ENCODE results near the gene SNPH. TPM values are rescaled to one million over a fixed set of nuclear protein-coding genes. Genes with fewer than 3 reads are reported as not detected.

The SNPH gene
- total and polyA plus RNA-seq, 9 donors: 1.5 to 6.8 (median 3.4) TPM

DNA sequence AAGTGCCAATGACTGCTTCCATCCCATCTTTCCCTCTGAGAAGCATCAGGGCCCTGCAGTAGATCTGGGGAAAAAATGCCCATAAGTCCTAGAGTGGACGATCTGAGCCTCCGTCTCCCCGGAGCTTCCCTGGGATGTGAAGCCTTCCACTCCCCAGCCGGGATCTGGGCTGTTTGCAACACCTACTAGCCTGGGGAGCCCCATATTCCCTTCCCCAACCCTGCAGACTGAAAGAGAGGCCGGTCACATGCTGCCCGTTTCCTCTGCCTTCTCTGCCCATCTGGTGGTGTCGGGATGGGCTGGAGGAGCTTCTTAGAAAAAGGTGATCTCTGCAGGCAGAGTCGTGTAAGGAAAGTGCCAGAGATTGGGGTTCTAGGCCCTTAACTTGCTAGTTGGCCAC lies 1.1 kb downstream of the SNPH start:
- peak overlapping the region in 1 of 2 donors; percentile 43 for H3K27ac ChIP-seq
- no peak for DNase-seq
- no peaks in the 10 kb centered on the region for H3K36me3 ChIP-seq
- no peaks in the 10 kb centered on the region for H3K9me3 ChIP-seq
- intact Hi-C loops (cut with DNase I): no loop called here
- H3K27me3 ChIP-seq: no peaks in the 10 kb centered on the region
- peak overlapping the region; percentile 59 for H3K4me3 ChIP-seq
- H3K4me1 ChIP-seq (ENCODE audit: insufficient read depth): no peaks in the 10 kb centered on the region
- 70 to 73% (median 71%) methylated on average over 8 of the region's 8 CpGs for WGBS, 3 donors
- TF ChIP-seq POLR2A (IDR thresholded peaks at IDR 0.05): no peak
- TF ChIP-seq EP300 (IDR thresholded peaks at IDR 0.05): no peak
- TF ChIP-seq, protein P1, sequence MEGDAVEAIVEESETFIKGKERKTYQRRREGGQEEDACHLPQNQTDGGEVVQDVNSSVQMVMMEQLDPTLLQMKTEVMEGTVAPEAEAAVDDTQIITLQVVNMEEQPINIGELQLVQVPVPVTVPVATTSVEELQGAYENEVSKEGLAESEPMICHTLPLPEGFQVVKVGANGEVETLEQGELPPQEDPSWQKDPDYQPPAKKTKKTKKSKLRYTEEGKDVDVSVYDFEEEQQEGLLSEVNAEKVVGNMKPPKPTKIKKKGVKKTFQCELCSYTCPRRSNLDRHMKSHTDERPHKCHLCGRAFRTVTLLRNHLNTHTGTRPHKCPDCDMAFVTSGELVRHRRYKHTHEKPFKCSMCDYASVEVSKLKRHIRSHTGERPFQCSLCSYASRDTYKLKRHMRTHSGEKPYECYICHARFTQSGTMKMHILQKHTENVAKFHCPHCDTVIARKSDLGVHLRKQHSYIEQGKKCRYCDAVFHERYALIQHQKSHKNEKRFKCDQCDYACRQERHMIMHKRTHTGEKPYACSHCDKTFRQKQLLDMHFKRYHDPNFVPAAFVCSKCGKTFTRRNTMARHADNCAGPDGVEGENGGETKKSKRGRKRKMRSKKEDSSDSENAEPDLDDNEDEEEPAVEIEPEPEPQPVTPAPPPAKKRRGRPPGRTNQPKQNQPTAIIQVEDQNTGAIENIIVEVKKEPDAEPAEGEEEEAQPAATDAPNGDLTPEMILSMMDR (IDR thresholded peaks at IDR 0.05): no peak

DNA sequence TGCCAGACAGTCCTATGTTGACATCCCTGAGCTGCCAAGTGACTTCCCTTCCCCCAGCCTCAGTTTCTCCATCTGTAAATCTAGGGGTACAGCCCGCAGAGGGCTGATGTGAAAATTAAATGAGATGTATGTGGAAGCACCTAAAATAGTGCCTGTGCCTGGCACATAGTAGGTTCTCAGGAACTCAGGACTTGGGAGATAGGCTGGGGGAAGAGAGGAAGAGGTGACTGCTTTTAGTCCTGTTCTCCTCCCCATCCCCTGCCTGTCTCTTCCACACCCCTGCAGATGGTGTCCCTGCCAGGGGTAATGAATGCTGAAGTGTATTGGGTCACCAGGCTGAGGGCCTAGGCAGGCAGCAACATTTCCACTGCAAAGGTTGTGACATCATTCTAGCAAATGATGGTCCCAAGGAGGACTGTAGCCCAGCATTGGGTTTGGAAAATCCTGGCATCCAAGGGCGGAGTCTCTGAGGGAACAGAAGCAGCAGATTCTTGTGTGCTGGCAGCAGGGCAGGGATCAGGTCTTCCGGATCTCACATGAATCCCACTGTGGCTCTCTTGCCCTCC lies 1.8 kb downstream of the SNPH start:
- DNase-seq: no peak
- no peaks in the 10 kb centered on the region for H3K27me3 ChIP-seq
- intact Hi-C loops (cut with DNase I): no loop called here
- H3K4me3 ChIP-seq: no peak overlapping the region
- no peak for TF ChIP-seq POLR2A (IDR thresholded peaks at IDR 0.05)
- TF ChIP-seq EP300 (IDR thresholded peaks at IDR 0.05): no peak
- TF ChIP-seq, protein P1 (IDR thresholded peaks at IDR 0.05): no peak
- no peaks in the 10 kb centered on the region for H3K4me1 ChIP-seq (ENCODE audit: insufficient read depth)
- no peaks in the 10 kb centered on the region for H3K9me3 ChIP-seq
- H3K36me3 ChIP-seq: no peaks in the 10 kb centered on the region
- no peak overlapping the region for H3K27ac ChIP-seq
- WGBS, 3 donors: 89 to 92% (median 91%) methylated on average over 3 of the region's 3 CpGs

DNA sequence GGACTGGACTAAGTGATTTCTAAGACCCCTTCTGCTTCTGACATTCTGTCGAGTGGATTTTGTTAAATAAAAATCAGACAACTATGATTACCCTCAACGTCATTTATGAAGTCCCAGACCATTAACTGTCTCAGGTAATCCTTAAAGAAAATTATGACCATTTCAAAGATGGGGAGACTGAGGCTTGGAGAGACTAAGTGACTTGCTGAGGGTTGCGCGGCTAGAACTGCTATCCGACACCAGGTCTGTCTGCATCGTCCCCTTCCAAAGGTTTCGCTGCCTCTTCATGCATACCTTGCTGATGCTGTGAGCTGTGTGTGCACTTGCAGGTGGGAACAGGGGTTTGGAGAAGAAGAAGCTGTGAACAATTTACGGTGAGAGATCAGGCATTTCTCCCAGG lies 3.1 kb downstream of the SNPH start:
- intact Hi-C loops (cut with DNase I): no loop called here
- WGBS, 3 donors: 90 to 94% (median 94%) methylated on average over 8 of the region's 8 CpGs
- Histone ChIP-seq H3K9me3 (no peaks in the 10 kb centered on the region), H3K4me3 (no peak overlapping the region), H3K4me1 (ENCODE audit: insufficient read depth) (no peaks in the 10 kb centered on the region), H3K36me3 (no peaks in the 10 kb centered on the region), H3K27ac (no peak overlapping the region), H3K27me3 (no peaks in the 10 kb centered on the region)
- no peak for DNase-seq
- TF ChIP-seq POLR2A (IDR thresholded peaks at IDR 0.05): no peak
- TF ChIP-seq, protein P1 (IDR thresholded peaks at IDR 0.05): no peak
- no peak for TF ChIP-seq EP300 (IDR thresholded peaks at IDR 0.05)

DNA sequence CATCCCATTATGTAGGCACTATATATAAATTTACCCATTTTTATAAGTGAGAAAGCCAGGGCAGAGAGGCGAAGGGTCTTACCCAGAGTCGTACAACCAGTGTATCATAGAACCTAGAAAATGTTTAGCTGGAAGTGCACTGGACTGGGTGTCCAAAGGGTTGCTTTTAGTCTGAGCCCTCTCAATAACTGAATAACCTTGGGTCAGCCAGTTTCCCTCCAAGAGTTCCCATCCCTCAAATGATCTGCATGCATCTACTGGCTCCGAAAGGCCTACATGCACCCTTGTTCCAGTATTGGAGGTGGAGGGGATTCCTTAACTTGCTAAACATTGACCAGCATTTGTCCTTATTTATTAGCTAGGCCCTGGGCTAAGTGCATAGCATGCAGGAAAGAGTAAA lies 3.8 kb downstream of the SNPH start:
- DNase-seq: no peak
- no peak for TF ChIP-seq POLR2A (IDR thresholded peaks at IDR 0.05)
- TF ChIP-seq, protein P1 (IDR thresholded peaks at IDR 0.05): no peak
- no peak for TF ChIP-seq EP300 (IDR thresholded peaks at IDR 0.05)
- Histone ChIP-seq H3K9me3 (no peaks in the 10 kb centered on the region), H3K27ac (no peak overlapping the region), H3K27me3 (no peaks in the 10 kb centered on the region), H3K4me3 (no peak overlapping the region), H3K4me1 (ENCODE audit: insufficient read depth) (no peaks in the 10 kb centered on the region), H3K36me3 (no peaks in the 10 kb centered on the region)
- WGBS, 3 donors: 94 to 95% (median 95%) methylated on average over 3 of the region's 3 CpGs
- intact Hi-C loops (cut with DNase I): no loop called here
